ENCODE data around the gene CCSER1.
"Not testable (repeated sequence)": the region's sequence is repeated elsewhere in the genome, so short reads cannot be mapped to it uniquely, and the experiment has no call there.

The CCSER1 gene

GRCh38 chr4:91366554-91366953, 1239.4 kb downstream of the CCSER1 start:
- no peak for DNase-seq (ENCODE audit: low read depth in 2 of 2)

GRCh38 chr4:91369116-91369515, 1241.9 kb downstream of the CCSER1 start:
- DNase-seq (ENCODE audit: low read depth in 2 of 2), result no peak

- DNase-seq (ENCODE audit: low read depth in 2 of 2), result no peak
These were observed 1246.4 kb downstream of the CCSER1 start for GRCh38 chr4:91373546-91373945.

GRCh38 chr4:91405431-91405830, 1278.2 kb downstream of the CCSER1 start:
- not testable (repeated sequence) for DNase-seq (ENCODE audit: low read depth in 2 of 2)

- no peak for DNase-seq (ENCODE audit: low read depth in 2 of 2)
These were observed 1294.8 kb downstream of the CCSER1 start for GRCh38 chr4:91422011-91422410.

- DNase-seq (ENCODE audit: low read depth in 2 of 2), result no peak
These were observed 1299.5 kb downstream of the CCSER1 start for GRCh38 chr4:91426725-91427124.

GRCh38 chr4:91427171-91427570, 1300.0 kb downstream of the CCSER1 start:
- no peak for DNase-seq (ENCODE audit: low read depth in 2 of 2)

GRCh38 chr4:91434631-91435030, 1307.4 kb downstream of the CCSER1 start:
- DNase-seq (ENCODE audit: low read depth in 2 of 2), result no peak

- no peak for DNase-seq (ENCODE audit: low read depth in 2 of 2)
These were observed 1309.4 kb downstream of the CCSER1 start for GRCh38 chr4:91436556-91436955.

- DNase-seq (ENCODE audit: low read depth in 2 of 2), result no peak
These were observed 1320.0 kb downstream of the CCSER1 start for GRCh38 chr4:91447168-91447567.

GRCh38 chr4:91448668-91449330, 1321.6 kb downstream of the CCSER1 start:
- no peak for DNase-seq (ENCODE audit: low read depth in 2 of 2)

- no peak for DNase-seq (ENCODE audit: low read depth in 2 of 2)
These were observed 1326.9 kb downstream of the CCSER1 start for GRCh38 chr4:91454111-91454510.

GRCh38 chr4:91462566-91462965, 1335.4 kb downstream of the CCSER1 start:
- not testable (repeated sequence) for DNase-seq (ENCODE audit: low read depth in 2 of 2)

GRCh38 chr4:91470671-91471070, 1343.5 kb downstream of the CCSER1 start:
- DNase-seq (ENCODE audit: low read depth in 2 of 2), result no peak

GRCh38 chr4:91471280-91471679, 1344.1 kb downstream of the CCSER1 start:
- no peak for DNase-seq (ENCODE audit: low read depth in 2 of 2)

GRCh38 chr4:91472046-91472445, 1344.9 kb downstream of the CCSER1 start:
- no peak for DNase-seq (ENCODE audit: low read depth in 2 of 2)

GRCh38 chr4:91485415-91485814, 1358.2 kb downstream of the CCSER1 start:
- DNase-seq (ENCODE audit: low read depth in 2 of 2), result no peak

- DNase-seq (ENCODE audit: low read depth in 2 of 2), result no peak
These were observed 1361.8 kb downstream of the CCSER1 start for GRCh38 chr4:91488946-91489345.

GRCh38 chr4:91497892-91498291, 1370.7 kb downstream of the CCSER1 start:
- no peak for DNase-seq (ENCODE audit: low read depth in 2 of 2)

GRCh38 chr4:91502365-91502764, 1375.2 kb downstream of the CCSER1 start:
- no peak for DNase-seq (ENCODE audit: low read depth in 2 of 2)

- DNase-seq (ENCODE audit: low read depth in 2 of 2), result no peak
These were observed 1386.1 kb downstream of the CCSER1 start for GRCh38 chr4:91513326-91513725.

- DNase-seq (ENCODE audit: low read depth in 2 of 2), result no peak
These were observed 1392.0 kb downstream of the CCSER1 start for GRCh38 chr4:91519155-91519554.

GRCh38 chr4:91525621-91526020, 1398.4 kb downstream of the CCSER1 start:
- DNase-seq (ENCODE audit: low read depth in 2 of 2), result no peak

- no peak for DNase-seq (ENCODE audit: low read depth in 2 of 2)
These were observed 1399.9 kb downstream of the CCSER1 start for GRCh38 chr4:91527056-91527455.
